DOHH2 (cell line): ENCODE measurements around the gene DCLK1.

Source experiments
- H3F3A ChIP-seq: fragments of 200-600 bp; sonication (generic), shearing (Covaris generic); 2 replicates; pipeline ENCODE4 v1.6.0; 2016; ENCODE audit warnings: antibody characterized with exemption, mild to moderate bottlenecking; ENCODE audit not compliant: control insufficient read depth, insufficient read depth
- H3K27ac ChIP-seq: fragments of 200-600 bp; sonication (generic); 2 replicates; pipeline ENCODE4 v1.5.1; 2014; ENCODE audit warnings: low read depth, mild to moderate bottlenecking, low read length, moderate library complexity
- H3K27me3 ChIP-seq: fragments of 200-600 bp; sonication (generic); 2 replicates; pipeline ENCODE4 v1.6.1; 2014; ENCODE audit warnings: mild to moderate bottlenecking, low read length, mixed read lengths; ENCODE audit not compliant: control insufficient read depth
- H3K36me3 ChIP-seq: fragments of 200-600 bp; sonication (generic); 2 replicates; pipeline ENCODE4 v1.6.1; 2014; ENCODE audit warnings: mild to moderate bottlenecking, low read length, moderate library complexity, mixed read lengths; ENCODE audit not compliant: control insufficient read depth
- H3K4me1 ChIP-seq: fragments of 200-600 bp; sonication (generic); 2 replicates; pipeline ENCODE4 v1.6.1; 2014; ENCODE audit warnings: mild to moderate bottlenecking, low read length, mixed read lengths; ENCODE audit not compliant: control insufficient read depth
- H3K4me2 ChIP-seq: fragments of 200-600 bp; sonication (generic); 2 replicates; pipeline ENCODE4 v1.6.0; 2014; ENCODE audit warnings: mild to moderate bottlenecking, low read length, moderate library complexity
- H3K4me3 ChIP-seq: fragments of 200-600 bp; sonication (generic); 2 replicates; pipeline ENCODE4 v1.5.1; 2014; ENCODE audit warnings: mild to moderate bottlenecking, low read length, mixed read lengths
- H3K79me2 ChIP-seq: fragments of 200-600 bp; sonication (generic); 2 replicates; pipeline ENCODE4 v1.6.1; 2014; ENCODE audit warnings: mild to moderate bottlenecking, low read length, mixed read lengths; ENCODE audit not compliant: control insufficient read depth
- H3K9me2 ChIP-seq: fragments of 200-600 bp; sonication (generic); replicated peaks from 2 replicates; pipeline ENCODE4 v1.6.1; 2014; ENCODE audit warnings: mild to moderate bottlenecking, low read length, mixed read lengths; ENCODE audit not compliant: control insufficient read depth
- H3K9me3 ChIP-seq: fragments of 200-600 bp; sonication (generic); 2 replicates; pipeline ENCODE4 v1.6.1; 2014; ENCODE audit warnings: antibody characterized with exemption, low read length, mixed read lengths; ENCODE audit not compliant: control insufficient read depth, insufficient read depth
- H4K20me1 ChIP-seq: fragments of 200-600 bp; sonication (generic); 2 replicates; pipeline ENCODE4 v1.6.0; 2014; ENCODE audit warnings: low read depth, mild to moderate bottlenecking, antibody characterized with exemption, low read length, moderate library complexity; ENCODE audit not compliant: control insufficient read depth, insufficient read depth
- EZH2phosphoT487 ChIP-seq: fragments of 200-600 bp; sonication (generic); IDR thresholded peaks from 2 replicates; pipeline ENCODE4 v1.6.1; 2017; ENCODE audit warnings: borderline replicate concordance, mild to moderate bottlenecking, antibody characterized with exemption, low read length, moderate library complexity, mixed read lengths
- TF ChIP-seq, protein P1 (sequence below): fragments of 200-600 bp; sonication (generic); IDR thresholded peaks from one replicate; pipeline ENCODE4 v1.5.1; 2014; ENCODE audit warnings: antibody characterized with exemption, mild to moderate bottlenecking, low read depth, low read length; ENCODE audit not compliant: poor library complexity, severe bottlenecking

Gene DCLK1

DNA sequence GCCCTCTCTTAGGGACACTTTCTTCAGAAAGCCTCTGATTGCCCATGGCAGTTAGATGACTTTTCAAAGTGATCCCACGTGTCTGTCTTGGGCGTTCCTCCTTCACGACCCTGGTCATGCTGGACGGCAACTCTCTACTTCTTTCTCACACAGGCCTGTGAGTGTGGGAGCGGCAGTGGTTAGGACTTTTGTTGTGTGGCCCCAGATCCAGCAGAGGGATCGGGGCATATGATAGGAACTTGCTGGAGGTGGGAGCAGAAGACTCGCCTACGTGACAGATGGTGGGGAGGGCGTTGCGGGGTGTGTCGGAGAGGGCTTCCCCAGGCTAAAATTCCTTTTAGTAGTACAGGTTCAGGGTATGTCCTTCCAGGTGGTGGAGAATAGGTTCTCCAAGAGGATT, 365.2 kb downstream of the DCLK1 start:
- H3K27me3 ChIP-seq, result no peaks in the 10 kb centered on the region
- H3K4me3 ChIP-seq, result no peak overlapping the region
- H3K9me3 ChIP-seq, result peaks cover 25% of the 10 kb centered on the region; the same call in 1 of the 2 replicates
- TF ChIP-seq EZH2phosphoT487, result no peak
- TF ChIP-seq, protein P1, sequence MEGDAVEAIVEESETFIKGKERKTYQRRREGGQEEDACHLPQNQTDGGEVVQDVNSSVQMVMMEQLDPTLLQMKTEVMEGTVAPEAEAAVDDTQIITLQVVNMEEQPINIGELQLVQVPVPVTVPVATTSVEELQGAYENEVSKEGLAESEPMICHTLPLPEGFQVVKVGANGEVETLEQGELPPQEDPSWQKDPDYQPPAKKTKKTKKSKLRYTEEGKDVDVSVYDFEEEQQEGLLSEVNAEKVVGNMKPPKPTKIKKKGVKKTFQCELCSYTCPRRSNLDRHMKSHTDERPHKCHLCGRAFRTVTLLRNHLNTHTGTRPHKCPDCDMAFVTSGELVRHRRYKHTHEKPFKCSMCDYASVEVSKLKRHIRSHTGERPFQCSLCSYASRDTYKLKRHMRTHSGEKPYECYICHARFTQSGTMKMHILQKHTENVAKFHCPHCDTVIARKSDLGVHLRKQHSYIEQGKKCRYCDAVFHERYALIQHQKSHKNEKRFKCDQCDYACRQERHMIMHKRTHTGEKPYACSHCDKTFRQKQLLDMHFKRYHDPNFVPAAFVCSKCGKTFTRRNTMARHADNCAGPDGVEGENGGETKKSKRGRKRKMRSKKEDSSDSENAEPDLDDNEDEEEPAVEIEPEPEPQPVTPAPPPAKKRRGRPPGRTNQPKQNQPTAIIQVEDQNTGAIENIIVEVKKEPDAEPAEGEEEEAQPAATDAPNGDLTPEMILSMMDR, result no peak
- H3F3A ChIP-seq, result no peaks in the 10 kb centered on the region
- H3K36me3 ChIP-seq, result no peaks in the 10 kb centered on the region
- H3K4me1 ChIP-seq, result no peaks in the 10 kb centered on the region
- H4K20me1 ChIP-seq, result no peaks in the 10 kb centered on the region
- no peaks in the 10 kb centered on the region for H3K9me2 ChIP-seq
- H3K4me2 ChIP-seq, result no peak overlapping the region
- H3K79me2 ChIP-seq, result no peaks in the 10 kb centered on the region
- H3K27ac ChIP-seq, result no peak overlapping the region

DNA sequence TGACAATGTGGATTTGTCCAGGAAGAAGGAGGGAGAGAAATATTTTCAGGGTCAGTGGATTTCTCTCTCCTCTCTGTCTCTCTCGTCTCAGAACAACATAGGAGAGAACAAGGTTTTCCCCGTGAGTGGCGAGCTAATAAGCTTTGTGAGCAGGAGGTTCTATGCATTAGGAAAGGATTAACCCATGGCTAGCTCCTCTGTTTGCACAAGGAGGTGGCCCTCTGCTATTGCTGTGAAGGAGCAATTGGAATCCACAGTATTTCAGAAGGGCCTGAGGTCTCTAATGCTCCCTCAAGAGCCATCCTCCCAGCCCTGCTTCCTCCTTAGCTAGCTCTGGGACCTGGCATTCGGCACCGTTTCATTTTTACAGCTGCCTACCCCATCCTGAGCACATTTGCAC, 365.8 kb downstream of the DCLK1 start:
- Histone ChIP-seq H4K20me1 (no peaks in the 10 kb centered on the region), H3K4me2 (no peak overlapping the region), H3K4me1 (no peaks in the 10 kb centered on the region), H3K79me2 (no peaks in the 10 kb centered on the region), H3K4me3 (no peak overlapping the region), H3K36me3 (no peaks in the 10 kb centered on the region), H3K9me3 (peaks cover 25% of the 10 kb centered on the region; the same call in 1 of the 2 replicates), H3K9me2 (no peaks in the 10 kb centered on the region), H3F3A (no peaks in the 10 kb centered on the region), H3K27ac (no peak overlapping the region), H3K27me3 (no peaks in the 10 kb centered on the region)
- no peak for TF ChIP-seq EZH2phosphoT487
- TF ChIP-seq, protein P1, result no peak

DNA sequence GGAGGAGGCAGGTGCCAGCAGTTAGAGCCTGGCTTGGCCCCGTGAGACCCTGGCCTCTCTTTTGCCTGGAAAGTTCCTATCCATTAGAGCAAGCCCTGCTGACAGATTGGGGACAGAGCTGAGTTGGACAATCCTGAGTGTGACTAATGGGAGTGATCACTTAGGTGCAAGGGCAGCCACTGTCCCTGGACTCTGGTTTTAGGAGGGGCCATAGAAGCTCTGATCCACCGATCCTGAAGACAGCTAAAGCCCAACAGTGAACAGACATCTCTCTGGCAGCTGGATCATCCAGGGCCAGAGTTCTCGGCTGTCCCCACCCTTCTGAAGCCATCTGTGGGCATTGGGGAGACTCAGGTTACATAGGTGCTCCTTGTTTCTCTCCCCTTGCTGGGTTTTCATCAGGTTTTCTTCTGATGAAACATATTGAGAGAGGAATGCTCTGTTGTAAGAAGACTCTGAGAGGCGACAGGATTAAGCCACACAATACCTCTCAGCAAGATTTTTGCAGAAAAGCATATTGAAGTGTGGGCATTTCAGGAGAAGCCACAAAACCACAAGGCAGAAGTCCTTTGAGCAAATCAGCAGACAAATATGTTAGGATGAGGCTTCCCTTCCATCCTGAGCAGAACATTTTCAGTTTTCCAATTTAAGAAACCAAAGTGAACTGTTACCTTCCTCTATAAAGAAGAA, 366.7 kb downstream of the DCLK1 start:
- H3K9me2 ChIP-seq, result no peaks in the 10 kb centered on the region
- H3K4me1 ChIP-seq, result no peaks in the 10 kb centered on the region
- H3F3A ChIP-seq, result no peaks in the 10 kb centered on the region
- H3K4me3 ChIP-seq, result no peak overlapping the region
- H3K36me3 ChIP-seq, result no peaks in the 10 kb centered on the region
- no peak overlapping the region for H3K27ac ChIP-seq
- H3K4me2 ChIP-seq, result no peak overlapping the region
- no peaks in the 10 kb centered on the region for H3K27me3 ChIP-seq
- H4K20me1 ChIP-seq, result no peaks in the 10 kb centered on the region
- peaks cover 25% of the 10 kb centered on the region; the same call in 1 of the 2 replicates for H3K9me3 ChIP-seq
- TF ChIP-seq, protein P1, result no peak
- TF ChIP-seq EZH2phosphoT487, result no peak
- no peaks in the 10 kb centered on the region for H3K79me2 ChIP-seq
